ENCODE results near the gene BRDT. TPM values are rescaled to one million over a fixed set of nuclear protein-coding genes. Genes with fewer than 3 reads are reported as not detected.
A peak's percentile ranks its signal among the peaks of the same experiment; 100 is the strongest.
"Not testable (repeated sequence)": the region's sequence is repeated elsewhere in the genome, so short reads cannot be mapped to it uniquely, and the experiment has no call there.

BRDT gene
- total RNA-seq, 1 experiment from 2014 or later = 0.13 TPM

DNA sequence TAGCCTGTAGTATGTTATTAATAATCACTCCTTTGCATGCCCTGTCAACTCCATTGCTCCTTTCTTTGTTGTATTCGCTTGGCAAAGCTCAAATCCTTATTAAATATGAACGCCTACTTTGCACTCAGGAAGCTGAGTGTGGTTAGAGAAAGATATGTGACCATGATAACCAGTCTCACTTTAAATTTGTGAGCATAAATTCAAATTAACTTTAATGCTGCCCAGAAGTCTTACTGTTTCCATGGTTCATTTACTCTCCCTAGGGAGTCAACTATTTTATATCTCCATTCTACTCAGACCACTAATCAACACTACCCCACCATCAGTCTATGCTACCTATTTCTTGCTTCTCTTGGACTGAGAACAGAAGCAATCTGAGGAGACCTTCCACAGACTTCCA lies 68.5 kb downstream of the BRDT start (continued):
- TF ChIP-seq, protein P1, sequence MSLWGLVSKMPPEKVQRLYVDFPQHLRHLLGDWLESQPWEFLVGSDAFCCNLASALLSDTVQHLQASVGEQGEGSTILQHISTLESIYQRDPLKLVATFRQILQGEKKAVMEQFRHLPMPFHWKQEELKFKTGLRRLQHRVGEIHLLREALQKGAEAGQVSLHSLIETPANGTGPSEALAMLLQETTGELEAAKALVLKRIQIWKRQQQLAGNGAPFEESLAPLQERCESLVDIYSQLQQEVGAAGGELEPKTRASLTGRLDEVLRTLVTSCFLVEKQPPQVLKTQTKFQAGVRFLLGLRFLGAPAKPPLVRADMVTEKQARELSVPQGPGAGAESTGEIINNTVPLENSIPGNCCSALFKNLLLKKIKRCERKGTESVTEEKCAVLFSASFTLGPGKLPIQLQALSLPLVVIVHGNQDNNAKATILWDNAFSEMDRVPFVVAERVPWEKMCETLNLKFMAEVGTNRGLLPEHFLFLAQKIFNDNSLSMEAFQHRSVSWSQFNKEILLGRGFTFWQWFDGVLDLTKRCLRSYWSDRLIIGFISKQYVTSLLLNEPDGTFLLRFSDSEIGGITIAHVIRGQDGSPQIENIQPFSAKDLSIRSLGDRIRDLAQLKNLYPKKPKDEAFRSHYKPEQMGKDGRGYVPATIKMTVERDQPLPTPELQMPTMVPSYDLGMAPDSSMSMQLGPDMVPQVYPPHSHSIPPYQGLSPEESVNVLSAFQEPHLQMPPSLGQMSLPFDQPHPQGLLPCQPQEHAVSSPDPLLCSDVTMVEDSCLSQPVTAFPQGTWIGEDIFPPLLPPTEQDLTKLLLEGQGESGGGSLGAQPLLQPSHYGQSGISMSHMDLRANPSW (CRISPR knock-in tag; conservative IDR thresholded peaks at IDR 0.05; ENCODE audit: low read depth) = no peak

DNA sequence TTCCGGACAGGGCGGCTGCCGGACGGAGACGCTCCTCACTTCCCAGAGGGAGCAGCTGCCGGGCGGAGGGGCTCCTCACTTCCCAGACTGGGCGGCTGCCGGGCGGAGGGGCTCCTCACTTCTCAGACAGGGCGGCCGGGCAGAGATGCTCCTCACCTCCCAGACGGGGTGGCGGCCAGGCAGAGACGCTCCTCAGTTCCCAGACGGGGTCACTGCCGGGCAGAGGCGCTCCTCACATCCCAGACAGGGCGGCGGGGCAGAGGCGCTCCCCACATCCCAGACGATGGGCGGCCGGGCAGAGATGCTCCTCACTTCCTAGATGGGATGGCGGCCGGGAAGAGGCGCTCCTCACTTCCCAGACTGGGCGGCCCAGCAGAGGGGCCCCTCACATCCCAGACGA lies 76.8 kb downstream of the BRDT start:
- POLR2A ChIA-PET; H3K4me3 Mint-ChIP-seq; CTCF ChIA-PET; ATAC-seq; DNase-seq (ENCODE audit: low spot score); H3K27ac Mint-ChIP-seq: not testable (repeated sequence)
- H3K9me3 Mint-ChIP-seq = peaks cover 24% of the 10 kb centered on the region
- H3K27me3 Mint-ChIP-seq (ENCODE audit: low read depth) = peaks cover 27% of the 10 kb centered on the region
- H3K4me1 Mint-ChIP-seq = peaks cover 11% of the 10 kb centered on the region
- H3K36me3 Mint-ChIP-seq = peaks cover 11% of the 10 kb centered on the region

DNA sequence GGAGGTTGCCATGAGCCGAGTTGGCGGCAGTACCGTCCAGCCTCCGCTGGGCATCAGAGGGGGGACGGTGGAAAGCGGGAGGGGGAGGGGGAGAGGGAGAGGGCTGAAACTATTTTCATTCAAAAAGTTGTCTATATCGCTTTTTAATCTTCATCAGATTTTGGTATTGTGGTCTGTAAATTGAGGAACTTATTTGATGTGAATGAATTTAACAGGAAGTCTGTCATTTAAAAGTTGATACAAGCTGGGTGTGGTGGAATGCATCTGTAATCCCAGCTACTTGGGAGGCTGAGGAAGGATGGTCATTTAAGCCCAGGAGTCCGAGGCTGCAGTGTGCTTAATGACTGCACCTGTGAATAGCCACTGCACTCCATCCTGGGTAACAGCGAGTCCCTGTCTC lies 77.6 kb downstream of the BRDT start:
- Mint-ChIP-seq H3K4me1 (peaks cover 11% of the 10 kb centered on the region), H3K36me3 (peaks cover 11% of the 10 kb centered on the region), H3K9me3 (peaks cover 20% of the 10 kb centered on the region), H3K27me3 (ENCODE audit: low read depth) (peaks cover 27% of the 10 kb centered on the region), H3K4me3 (no peak overlapping the region), H3K27ac (no peak overlapping the region)
- ATAC-seq = no peak
- no peak for TF ChIP-seq JUN (CRISPR knock-in tag; IDR thresholded peaks at IDR 0.05)
- no peak for TF ChIP-seq NFATC4 (CRISPR knock-in tag; IDR thresholded peaks at IDR 0.05)
- TF ChIP-seq GABPB1 (CRISPR knock-in tag; IDR thresholded peaks at IDR 0.05) = no peak
- TF ChIP-seq ZNF232 (CRISPR knock-in tag; IDR thresholded peaks at IDR 0.05) = no peak
- TF ChIP-seq, protein P2, sequence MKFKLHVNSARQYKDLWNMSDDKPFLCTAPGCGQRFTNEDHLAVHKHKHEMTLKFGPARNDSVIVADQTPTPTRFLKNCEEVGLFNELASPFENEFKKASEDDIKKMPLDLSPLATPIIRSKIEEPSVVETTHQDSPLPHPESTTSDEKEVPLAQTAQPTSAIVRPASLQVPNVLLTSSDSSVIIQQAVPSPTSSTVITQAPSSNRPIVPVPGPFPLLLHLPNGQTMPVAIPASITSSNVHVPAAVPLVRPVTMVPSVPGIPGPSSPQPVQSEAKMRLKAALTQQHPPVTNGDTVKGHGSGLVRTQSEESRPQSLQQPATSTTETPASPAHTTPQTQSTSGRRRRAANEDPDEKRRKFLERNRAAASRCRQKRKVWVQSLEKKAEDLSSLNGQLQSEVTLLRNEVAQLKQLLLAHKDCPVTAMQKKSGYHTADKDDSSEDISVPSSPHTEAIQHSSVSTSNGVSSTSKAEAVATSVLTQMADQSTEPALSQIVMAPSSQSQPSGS (CRISPR knock-in tag; IDR thresholded peaks at IDR 0.05; ENCODE audit: borderline replicate concordance, low read depth) = no peak
- no peak for TF ChIP-seq E2F4 (CRISPR knock-in tag; IDR thresholded peaks at IDR 0.05; ENCODE audit: borderline replicate concordance, low read depth)
- TF ChIP-seq ZNF671 (CRISPR knock-in tag; IDR thresholded peaks at IDR 0.05) = no peak
- no peak for TF ChIP-seq NR3C1 (CRISPR knock-in tag; conservative IDR thresholded peaks at IDR 0.05; ENCODE audit: low read depth)
- TF ChIP-seq FOXP1 (CRISPR knock-in tag; IDR thresholded peaks at IDR 0.05; ENCODE audit: borderline replicate concordance) = no peak
- ChIA-PET POLR2A (interaction anchor here (0.5 kb wide), 1 partner anchor 1020 kb away, joined by 10 read pairs; no protein-coding TSS in a partner anchor), CTCF (no interaction called here)
- DNase-seq (ENCODE audit: low spot score) = no peak

DNA sequence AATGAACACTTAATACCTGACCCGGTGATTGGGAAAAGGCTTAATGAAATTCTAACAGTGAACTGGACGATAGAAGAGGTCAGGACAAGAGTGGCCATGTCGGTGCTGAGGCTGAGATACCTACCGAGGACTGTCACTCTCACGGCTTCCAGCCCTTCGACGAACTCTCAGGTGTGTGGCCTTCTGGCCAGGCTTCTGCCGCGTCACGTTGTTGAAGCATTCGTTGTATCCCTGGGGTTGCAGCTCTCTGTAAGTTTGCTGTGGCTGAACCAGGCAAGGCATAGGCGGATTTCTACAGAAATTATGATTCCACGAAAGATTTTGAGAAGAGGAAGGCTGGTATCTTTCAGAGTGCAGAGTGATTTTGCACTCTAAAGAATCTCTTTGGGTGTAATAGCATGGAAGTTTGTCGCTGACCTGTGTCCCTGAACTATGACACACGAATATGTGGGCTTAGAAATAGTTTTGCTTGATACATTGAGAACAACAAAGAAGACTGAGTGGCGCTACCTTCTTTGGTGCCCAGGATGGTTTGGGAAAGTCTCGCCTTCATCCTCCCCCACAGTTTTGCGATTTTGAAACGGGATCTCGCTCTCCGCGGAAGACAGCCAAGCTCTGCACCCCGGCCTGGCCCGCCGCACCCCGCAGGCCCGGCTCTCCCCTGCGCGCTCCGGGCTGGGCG lies 80.2 kb downstream of the BRDT start:
- peak; percentile 15 for ATAC-seq
- no peak overlapping the region for H3K27ac Mint-ChIP-seq

More for the DNA sequence above, 80.2 kb downstream of the BRDT start:
- H3K9me3 Mint-ChIP-seq = peaks cover 9% of the 10 kb centered on the region; the same call in 1 of the 2 replicates
- peak overlapping the region; percentile 82 for H3K4me3 Mint-ChIP-seq
- H3K27me3 Mint-ChIP-seq (ENCODE audit: low read depth) = peaks cover 27% of the 10 kb centered on the region
- TF ChIP-seq, protein P3, sequence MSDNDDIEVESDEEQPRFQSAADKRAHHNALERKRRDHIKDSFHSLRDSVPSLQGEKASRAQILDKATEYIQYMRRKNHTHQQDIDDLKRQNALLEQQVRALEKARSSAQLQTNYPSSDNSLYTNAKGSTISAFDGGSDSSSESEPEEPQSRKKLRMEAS (CRISPR knock-in tag; IDR thresholded peaks at IDR 0.05) = peak; percentile 49; the same call in 1 of the 2 replicates
- TF ChIP-seq IRF2 (CRISPR knock-in tag; IDR thresholded peaks at IDR 0.05; ENCODE audit: borderline replicate concordance, low read depth) = no peak
- CTCF ChIA-PET = no interaction called here
- H3K36me3 Mint-ChIP-seq = peaks cover 11% of the 10 kb centered on the region
- peaks cover 11% of the 10 kb centered on the region for H3K4me1 Mint-ChIP-seq
- POLR2A ChIA-PET = no interaction called here
- DNase-seq (ENCODE audit: low spot score) = peak; percentile 19

All from WTC11 (cell line).